SK-N-SH (cell line): ENCODE results near the gene DYRK3.

Experiments
- CHD2 ChIP-seq: fragments of 150-350 bp; IDR thresholded peaks from 2 replicates; pipeline ENCODE4 v1.6.1; 2018; ENCODE audit warnings: low read length; ENCODE audit not compliant: partially characterized antibody
- ELF1 ChIP-seq: IDR thresholded peaks from 2 replicates; pipeline ENCODE4 v1.4.0; 2012
- EZH2phosphoT487 ChIP-seq: fragments of 200-600 bp; sonication (generic); IDR thresholded peaks from 2 replicates; pipeline ENCODE4 v1.6.1; 2017; ENCODE audit warnings: low read depth, mixed run types, mild to moderate bottlenecking, antibody characterized with exemption, moderate library complexity, borderline replicate concordance
- JUND ChIP-seq: IDR thresholded peaks from 2 replicates; pipeline ENCODE4 v1.4.0; 2012
- NFIC ChIP-seq: IDR thresholded peaks from 2 replicates; pipeline ENCODE4 v1.4.0; 2012; ENCODE audit warnings: borderline replicate concordance
- RAD21 ChIP-seq: IDR thresholded peaks from 2 replicates; pipeline ENCODE4 v1.6.1; 2012; ENCODE audit warnings: mild to moderate bottlenecking, low read length
- RCOR1 ChIP-seq: fragments of 150-350 bp; IDR thresholded peaks from 2 replicates; pipeline ENCODE4 v1.6.1; 2017; ENCODE audit warnings: antibody characterized with exemption, low read length
- SMC3 ChIP-seq: IDR thresholded peaks from 2 replicates; pipeline ENCODE4 v1.6.1; 2012; ENCODE audit warnings: low read depth, low read length, improper control_type of control experiment
- YY1 ChIP-seq: IDR thresholded peaks from 2 replicates; pipeline ENCODE4 v1.4.0; 2012; ENCODE audit warnings: low read depth, mild to moderate bottlenecking
- TF ChIP-seq, protein P1 (sequence below): IDR thresholded peaks from 2 replicates; pipeline ENCODE4 v1.6.1; 2012; ENCODE audit warnings: mild to moderate bottlenecking, low read depth, low read length, moderate library complexity
- TF ChIP-seq, protein P2 (sequence below): fragments of 200-600 bp; sonication (generic); IDR thresholded peaks from 2 replicates; pipeline ENCODE4 v1.6.1; 2017; ENCODE audit warnings: antibody characterized with exemption, mild to moderate bottlenecking, moderate library complexity
- TF ChIP-seq, protein P3 (sequence below): IDR thresholded peaks from 2 replicates; pipeline ENCODE4; 2012
- TF ChIP-seq, protein P4 (sequence below): IDR thresholded peaks from 2 replicates; pipeline ENCODE4 v1.4.0; 2012; ENCODE audit warnings: low read depth
- TF ChIP-seq, protein P5 (sequence below): IDR thresholded peaks from 2 replicates; pipeline ENCODE4 v1.4.0; 2012; ENCODE audit warnings: low read depth, borderline replicate concordance

DNA sequence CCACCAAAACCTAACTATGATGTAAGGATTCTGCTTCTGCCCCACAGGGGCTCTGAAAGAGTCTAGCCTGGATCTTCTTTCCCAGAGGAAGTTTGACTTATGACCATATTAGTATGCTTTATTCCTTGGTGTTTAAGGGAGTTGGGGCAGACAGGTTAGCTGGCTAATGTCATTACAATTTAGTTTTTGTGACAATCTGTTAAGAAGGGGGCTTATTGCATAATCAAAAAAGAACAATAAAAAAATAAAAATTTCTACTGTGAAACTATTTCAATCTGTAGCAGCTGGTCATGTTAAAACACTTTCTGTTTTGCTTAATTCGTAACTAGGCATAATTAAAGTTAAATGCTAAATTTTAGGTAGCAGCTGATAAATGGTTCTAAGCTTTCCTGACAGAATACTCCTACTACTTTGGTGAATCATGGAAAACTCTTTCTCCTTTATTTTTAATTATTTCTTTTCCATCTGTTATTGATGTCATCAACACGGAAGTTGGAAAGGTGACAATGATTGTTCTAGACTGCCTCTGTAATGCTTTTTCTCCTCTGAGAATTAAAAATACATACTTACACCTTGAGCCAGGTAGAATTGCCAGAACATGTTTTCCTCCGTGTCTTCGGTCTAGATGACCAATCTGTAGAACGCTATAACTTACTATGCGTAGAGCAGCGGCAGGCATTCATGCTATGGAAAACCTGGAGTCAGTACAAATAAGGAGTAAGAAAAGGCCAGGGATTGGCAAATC is 18.6 kb downstream of the DYRK3 start:
- TF ChIP-seq, protein P1, sequence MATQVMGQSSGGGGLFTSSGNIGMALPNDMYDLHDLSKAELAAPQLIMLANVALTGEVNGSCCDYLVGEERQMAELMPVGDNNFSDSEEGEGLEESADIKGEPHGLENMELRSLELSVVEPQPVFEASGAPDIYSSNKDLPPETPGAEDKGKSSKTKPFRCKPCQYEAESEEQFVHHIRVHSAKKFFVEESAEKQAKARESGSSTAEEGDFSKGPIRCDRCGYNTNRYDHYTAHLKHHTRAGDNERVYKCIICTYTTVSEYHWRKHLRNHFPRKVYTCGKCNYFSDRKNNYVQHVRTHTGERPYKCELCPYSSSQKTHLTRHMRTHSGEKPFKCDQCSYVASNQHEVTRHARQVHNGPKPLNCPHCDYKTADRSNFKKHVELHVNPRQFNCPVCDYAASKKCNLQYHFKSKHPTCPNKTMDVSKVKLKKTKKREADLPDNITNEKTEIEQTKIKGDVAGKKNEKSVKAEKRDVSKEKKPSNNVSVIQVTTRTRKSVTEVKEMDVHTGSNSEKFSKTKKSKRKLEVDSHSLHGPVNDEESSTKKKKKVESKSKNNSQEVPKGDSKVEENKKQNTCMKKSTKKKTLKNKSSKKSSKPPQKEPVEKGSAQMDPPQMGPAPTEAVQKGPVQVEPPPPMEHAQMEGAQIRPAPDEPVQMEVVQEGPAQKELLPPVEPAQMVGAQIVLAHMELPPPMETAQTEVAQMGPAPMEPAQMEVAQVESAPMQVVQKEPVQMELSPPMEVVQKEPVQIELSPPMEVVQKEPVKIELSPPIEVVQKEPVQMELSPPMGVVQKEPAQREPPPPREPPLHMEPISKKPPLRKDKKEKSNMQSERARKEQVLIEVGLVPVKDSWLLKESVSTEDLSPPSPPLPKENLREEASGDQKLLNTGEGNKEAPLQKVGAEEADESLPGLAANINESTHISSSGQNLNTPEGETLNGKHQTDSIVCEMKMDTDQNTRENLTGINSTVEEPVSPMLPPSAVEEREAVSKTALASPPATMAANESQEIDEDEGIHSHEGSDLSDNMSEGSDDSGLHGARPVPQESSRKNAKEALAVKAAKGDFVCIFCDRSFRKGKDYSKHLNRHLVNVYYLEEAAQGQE = no peak
- TF ChIP-seq, protein P2, sequence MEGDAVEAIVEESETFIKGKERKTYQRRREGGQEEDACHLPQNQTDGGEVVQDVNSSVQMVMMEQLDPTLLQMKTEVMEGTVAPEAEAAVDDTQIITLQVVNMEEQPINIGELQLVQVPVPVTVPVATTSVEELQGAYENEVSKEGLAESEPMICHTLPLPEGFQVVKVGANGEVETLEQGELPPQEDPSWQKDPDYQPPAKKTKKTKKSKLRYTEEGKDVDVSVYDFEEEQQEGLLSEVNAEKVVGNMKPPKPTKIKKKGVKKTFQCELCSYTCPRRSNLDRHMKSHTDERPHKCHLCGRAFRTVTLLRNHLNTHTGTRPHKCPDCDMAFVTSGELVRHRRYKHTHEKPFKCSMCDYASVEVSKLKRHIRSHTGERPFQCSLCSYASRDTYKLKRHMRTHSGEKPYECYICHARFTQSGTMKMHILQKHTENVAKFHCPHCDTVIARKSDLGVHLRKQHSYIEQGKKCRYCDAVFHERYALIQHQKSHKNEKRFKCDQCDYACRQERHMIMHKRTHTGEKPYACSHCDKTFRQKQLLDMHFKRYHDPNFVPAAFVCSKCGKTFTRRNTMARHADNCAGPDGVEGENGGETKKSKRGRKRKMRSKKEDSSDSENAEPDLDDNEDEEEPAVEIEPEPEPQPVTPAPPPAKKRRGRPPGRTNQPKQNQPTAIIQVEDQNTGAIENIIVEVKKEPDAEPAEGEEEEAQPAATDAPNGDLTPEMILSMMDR = no peak
- TF ChIP-seq JUND (no peak), ELF1 (no peak), YY1 (no peak), SMC3 (no peak), NFIC (no peak), EZH2phosphoT487 (no peak), CHD2 (no peak), RCOR1 (no peak), RAD21 (no peak)
- TF ChIP-seq, protein P3, sequence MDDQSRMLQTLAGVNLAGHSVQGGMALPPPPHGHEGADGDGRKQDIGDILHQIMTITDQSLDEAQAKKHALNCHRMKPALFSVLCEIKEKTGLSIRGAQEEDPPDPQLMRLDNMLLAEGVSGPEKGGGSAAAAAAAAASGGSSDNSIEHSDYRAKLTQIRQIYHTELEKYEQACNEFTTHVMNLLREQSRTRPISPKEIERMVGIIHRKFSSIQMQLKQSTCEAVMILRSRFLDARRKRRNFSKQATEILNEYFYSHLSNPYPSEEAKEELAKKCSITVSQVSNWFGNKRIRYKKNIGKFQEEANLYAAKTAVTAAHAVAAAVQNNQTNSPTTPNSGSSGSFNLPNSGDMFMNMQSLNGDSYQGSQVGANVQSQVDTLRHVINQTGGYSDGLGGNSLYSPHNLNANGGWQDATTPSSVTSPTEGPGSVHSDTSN = no peak
- TF ChIP-seq, protein P4, sequence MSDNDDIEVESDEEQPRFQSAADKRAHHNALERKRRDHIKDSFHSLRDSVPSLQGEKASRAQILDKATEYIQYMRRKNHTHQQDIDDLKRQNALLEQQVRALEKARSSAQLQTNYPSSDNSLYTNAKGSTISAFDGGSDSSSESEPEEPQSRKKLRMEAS = no peak
- TF ChIP-seq, protein P5, sequence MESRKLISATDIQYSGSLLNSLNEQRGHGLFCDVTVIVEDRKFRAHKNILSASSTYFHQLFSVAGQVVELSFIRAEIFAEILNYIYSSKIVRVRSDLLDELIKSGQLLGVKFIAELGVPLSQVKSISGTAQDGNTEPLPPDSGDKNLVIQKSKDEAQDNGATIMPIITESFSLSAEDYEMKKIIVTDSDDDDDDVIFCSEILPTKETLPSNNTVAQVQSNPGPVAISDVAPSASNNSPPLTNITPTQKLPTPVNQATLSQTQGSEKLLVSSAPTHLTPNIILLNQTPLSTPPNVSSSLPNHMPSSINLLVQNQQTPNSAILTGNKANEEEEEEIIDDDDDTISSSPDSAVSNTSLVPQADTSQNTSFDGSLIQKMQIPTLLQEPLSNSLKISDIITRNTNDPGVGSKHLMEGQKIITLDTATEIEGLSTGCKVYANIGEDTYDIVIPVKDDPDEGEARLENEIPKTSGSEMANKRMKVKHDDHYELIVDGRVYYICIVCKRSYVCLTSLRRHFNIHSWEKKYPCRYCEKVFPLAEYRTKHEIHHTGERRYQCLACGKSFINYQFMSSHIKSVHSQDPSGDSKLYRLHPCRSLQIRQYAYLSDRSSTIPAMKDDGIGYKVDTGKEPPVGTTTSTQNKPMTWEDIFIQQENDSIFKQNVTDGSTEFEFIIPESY = no peak
